B cell (primary cell): ENCODE data around the gene GRK6.

Source experiments
- CTCF ChIP-seq: fragments of 200-600 bp; IDR thresholded peaks from one replicate; pipeline ENCODE4 v1.8.0; 2022; ENCODE audit warnings: antibody characterized with exemption, mild to moderate bottlenecking
- EZH2 ChIP-seq: IDR thresholded peaks from 2 replicates; pipeline ENCODE4 v1.6.1; 2012; ENCODE audit warnings: borderline replicate concordance, low read depth, mild to moderate bottlenecking, moderate library complexity, low read length; ENCODE audit not compliant: insufficient read depth, poor library complexity, severe bottlenecking

GRCh38 chr5:177393206-177393765 lies 33.2 kb upstream of the GRK6 start:
- TF ChIP-seq CTCF, result no peak
- TF ChIP-seq EZH2, result no peak
